Breast epithelium (tissue), 4 donors: ENCODE results near the gene NCSTN. TPM values are rescaled to one million over a fixed set of nuclear protein-coding genes. Genes with fewer than 3 reads are reported as not detected.

ENCODE experiments used
- DNase-seq, 2 donors: peaks; one replicate each; pipeline ENCODE4 v3.0.0-alpha.2; 2019; ENCODE audit warnings: low spot score in 2 of 2
- H3K27ac ChIP-seq, 2 donors: fragments of 200-600 bp; sonication (generic) in 1 of 2; one replicate each; pipeline ENCODE4 v1.5.1; 2016 to 2019; ENCODE audit warnings: mild to moderate bottlenecking in 1 of 2
- H3K27me3 ChIP-seq, 2 donors: fragments of 200-600 bp; sonication (generic) in 1 of 2; one replicate each; pipeline versions ENCODE4 v1.5.1 to v1.6.0; 2017 to 2019; ENCODE audit warnings: control low read depth in 1 of 2, mild to moderate bottlenecking in 1 of 2
- H3K36me3 ChIP-seq: fragments of 200-600 bp; one replicate; pipeline ENCODE4 v1.5.1; 2019
- H3K4me1 ChIP-seq, 2 donors: fragments of 200-600 bp; sonication (generic); one replicate each; pipeline ENCODE4 v1.5.1; 2016 to 2019; ENCODE audit warnings: control low read depth in 1 of 2
- H3K4me3 ChIP-seq, 3 donors: fragments of 200-600 bp; sonication (generic); 1 replicate in 2 of 3; 2 replicates in 1 of 3; pipeline ENCODE4 v1.5.1; 2016 to 2019; ENCODE audit warnings: mild to moderate bottlenecking in 3 of 3, moderate library complexity in 2 of 3
- H3K9me3 ChIP-seq, 2 donors: fragments of 200-600 bp; sonication (generic) in 1 of 2; one replicate each; pipeline ENCODE4 v1.5.1; 2016 to 2019; ENCODE audit warnings: control low read depth in 1 of 2
- POLR2A ChIP-seq: fragments of 450-650 bp; IDR thresholded peaks from one replicate; pipeline ENCODE4 v1.6.1; 2016; ENCODE audit warnings: antibody characterized with exemption, mild to moderate bottlenecking, moderate library complexity
- POLR2AphosphoS5 ChIP-seq, 3 donors: sonication (generic); formaldehyde crosslinking; IDR thresholded peaks; one replicate each; pipeline ENCODE4 v1.6.1; 2017; ENCODE audit warnings: antibody characterized with exemption in 3 of 3
- intact Hi-C: fragments of 100-400 bp; cut with DNase I; formaldehyde crosslinking; loops from one replicate; pipeline ENCODE4 v1.15.1; 2023; ENCODE audit warnings: low total_unique reads
- total RNA-seq, 3 donors: library from RNA; depleted of rRNA; stranded (reverse); fragments of >200 nt; gene quantifications; one replicate each; pipeline ENCODE4 v1.1.0, GENCODE V29; 2016
- TF ChIP-seq, protein P1 (sequence below), 3 donors: fragments of 450-650 bp; IDR thresholded peaks; one replicate each; pipeline ENCODE4 v1.5.1; 2016 to 2017; ENCODE audit warnings: antibody characterized with exemption in 3 of 3, mild to moderate bottlenecking in 3 of 3, moderate library complexity in 3 of 3

NCSTN gene
- total RNA-seq, result 10 to 100 TPM; 66.4 to 83.5 (median 76.0) TPM

- Histone ChIP-seq H3K27me3 (no peaks in the 10 kb centered on the region), H3K36me3 (peaks cover 4% of the 10 kb centered on the region), H3K4me1 (peaks cover 0 to 20% of the 10 kb centered on the region in 2 donors), H3K4me3 (peak within 1 kb of the TSS; percentile 85 to 99 (median 99)), H3K27ac (peak within 1 kb of the TSS; percentile 90 to 96), H3K9me3 (no peaks in the 10 kb centered on the region)
- intact Hi-C loops, result no loop called here
- TF ChIP-seq, protein P1, sequence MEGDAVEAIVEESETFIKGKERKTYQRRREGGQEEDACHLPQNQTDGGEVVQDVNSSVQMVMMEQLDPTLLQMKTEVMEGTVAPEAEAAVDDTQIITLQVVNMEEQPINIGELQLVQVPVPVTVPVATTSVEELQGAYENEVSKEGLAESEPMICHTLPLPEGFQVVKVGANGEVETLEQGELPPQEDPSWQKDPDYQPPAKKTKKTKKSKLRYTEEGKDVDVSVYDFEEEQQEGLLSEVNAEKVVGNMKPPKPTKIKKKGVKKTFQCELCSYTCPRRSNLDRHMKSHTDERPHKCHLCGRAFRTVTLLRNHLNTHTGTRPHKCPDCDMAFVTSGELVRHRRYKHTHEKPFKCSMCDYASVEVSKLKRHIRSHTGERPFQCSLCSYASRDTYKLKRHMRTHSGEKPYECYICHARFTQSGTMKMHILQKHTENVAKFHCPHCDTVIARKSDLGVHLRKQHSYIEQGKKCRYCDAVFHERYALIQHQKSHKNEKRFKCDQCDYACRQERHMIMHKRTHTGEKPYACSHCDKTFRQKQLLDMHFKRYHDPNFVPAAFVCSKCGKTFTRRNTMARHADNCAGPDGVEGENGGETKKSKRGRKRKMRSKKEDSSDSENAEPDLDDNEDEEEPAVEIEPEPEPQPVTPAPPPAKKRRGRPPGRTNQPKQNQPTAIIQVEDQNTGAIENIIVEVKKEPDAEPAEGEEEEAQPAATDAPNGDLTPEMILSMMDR (IDR thresholded peaks at IDR 0.05), result peak in 1 of 3 donors; percentile 14
- TF ChIP-seq POLR2AphosphoS5 (IDR thresholded peaks at IDR 0.05) (peak; percentile 92 to 98 (median 93)), POLR2A (peak; percentile 83)
- peak; percentile 87 to 88 for DNase-seq
Measured at GRCh38 chr1:160342953-160343869, at the start of gene NCSTN, which contains the start of gene COPA. NCSTN (plus strand) TSS chr1:160343383; CDS start chr1:160343397, 14 bp downstream. COPA (minus strand) TSS chr1:160343250; CDS start chr1:160343170, 80 bp downstream.

- no peaks in the 10 kb centered on the region for H3K9me3 ChIP-seq
- no peak overlapping the region for H3K27ac ChIP-seq
- H3K36me3 ChIP-seq, result peaks cover 39% of the 10 kb centered on the region
- intact Hi-C loops, result no loop called here
- TF ChIP-seq POLR2AphosphoS5 (IDR thresholded peaks at IDR 0.05) (no peak), POLR2A (no peak)
- TF ChIP-seq, protein P1 (IDR thresholded peaks at IDR 0.05), result no peak
- no peak overlapping the region for H3K4me3 ChIP-seq
- no peaks in the 10 kb centered on the region for H3K4me1 ChIP-seq
- no peak for DNase-seq
- H3K27me3 ChIP-seq, result no peaks in the 10 kb centered on the region
Measured at GRCh38 chr1:160296036-160296435, 47.1 kb upstream of the NCSTN start.

- no peak overlapping the region for H3K27ac ChIP-seq
- no peak for TF ChIP-seq POLR2AphosphoS5 (IDR thresholded peaks at IDR 0.05)
- TF ChIP-seq POLR2A, result no peak
- TF ChIP-seq, protein P1 (IDR thresholded peaks at IDR 0.05), result no peak
- intact Hi-C loops, result no loop called here
- H3K9me3 ChIP-seq, result no peaks in the 10 kb centered on the region
- H3K4me1 ChIP-seq, result no peaks in the 10 kb centered on the region
- H3K4me3 ChIP-seq, result no peak overlapping the region
- DNase-seq, result no peak
- H3K27me3 ChIP-seq, result no peaks in the 10 kb centered on the region
- H3K36me3 ChIP-seq, result peaks cover 29% of the 10 kb centered on the region
Measured at GRCh38 chr1:160300173-160300572, 43.0 kb upstream of the NCSTN start.

DNA sequence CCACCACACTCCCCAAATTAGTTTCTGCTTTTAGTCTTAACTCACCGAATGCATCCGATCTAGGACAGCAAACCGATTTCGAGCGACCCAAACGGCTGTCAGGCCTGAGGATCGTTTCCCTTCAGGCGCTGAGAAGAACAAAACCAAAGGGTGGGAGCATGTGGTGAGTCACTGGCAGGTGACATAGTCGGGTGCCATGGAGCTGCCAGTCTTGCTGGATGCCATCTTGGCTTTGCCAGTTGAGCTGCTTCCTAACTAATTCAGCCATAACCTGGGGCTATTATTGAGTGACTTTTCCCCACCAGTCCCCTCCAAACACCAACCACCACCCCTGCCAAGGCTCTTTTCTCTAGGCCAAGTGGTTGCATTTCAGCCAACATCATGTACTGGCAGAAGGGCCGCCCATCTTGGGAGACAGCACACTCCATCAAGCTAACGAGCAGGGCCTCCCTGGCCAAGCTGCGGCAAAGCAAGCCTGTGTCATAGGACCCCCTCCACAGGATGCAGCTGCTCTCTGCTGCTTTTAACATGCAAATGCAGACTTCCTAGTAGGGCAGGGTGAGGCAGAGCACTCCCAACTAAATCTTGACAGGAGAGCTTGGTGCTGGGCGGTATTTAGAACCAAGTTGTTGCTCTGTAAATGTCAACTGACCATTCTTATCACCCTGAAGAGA, 35.9 kb upstream of the NCSTN start:
- no peaks in the 10 kb centered on the region for H3K9me3 ChIP-seq
- TF ChIP-seq POLR2AphosphoS5 (IDR thresholded peaks at IDR 0.05) (no peak), POLR2A (no peak)
- TF ChIP-seq, protein P1 (IDR thresholded peaks at IDR 0.05), result no peak
- no peaks in the 10 kb centered on the region for H3K27me3 ChIP-seq
- peaks cover 25% of the 10 kb centered on the region for H3K36me3 ChIP-seq
- intact Hi-C loops, result no loop called here
- no peak for DNase-seq
- H3K27ac ChIP-seq, result no peak overlapping the region
- H3K4me3 ChIP-seq, result no peak overlapping the region
- H3K4me1 ChIP-seq, result no peaks in the 10 kb centered on the region
